HG02938 (cell line): ENCODE data around the gene NWD2.
A peak's percentile ranks its signal among the peaks of the same experiment; 100 is the strongest.

ENCODE experiments used
- ATAC-seq: cut with Tn5 transposase; IDR thresholded peaks from one replicate; pipeline ENCODE4 v1.9.1; 2021; ENCODE audit warnings: mild to moderate bottlenecking, moderate library complexity; ENCODE audit not compliant: unreplicated experiment

Gene NWD2

GRCh38 chr4:37279121-37279520 is 34.6 kb downstream of the NWD2 start:
- no peak for ATAC-seq

- no peak for ATAC-seq
Observed at GRCh38 chr4:37279894-37280592, 35.5 kb downstream of the NWD2 start.

- no peak for ATAC-seq
Observed at GRCh38 chr4:37299468-37299867, 54.9 kb downstream of the NWD2 start.

GRCh38 chr4:37304612-37305011 is 60.1 kb downstream of the NWD2 start:
- no peak for ATAC-seq

- ATAC-seq = no peak
Observed at GRCh38 chr4:37305984-37306383, 61.4 kb downstream of the NWD2 start.

- no peak for ATAC-seq
Observed at GRCh38 chr4:37317104-37317643, 72.6 kb downstream of the NWD2 start.

- ATAC-seq = no peak
Observed at GRCh38 chr4:37320513-37321235, 76.1 kb downstream of the NWD2 start.

GRCh38 chr4:37322122-37322521 is 77.6 kb downstream of the NWD2 start:
- ATAC-seq = no peak

GRCh38 chr4:37324546-37324945 is 80.0 kb downstream of the NWD2 start:
- no peak for ATAC-seq

GRCh38 chr4:37326852-37327251 is 82.3 kb downstream of the NWD2 start:
- ATAC-seq = no peak

GRCh38 chr4:37338972-37339371 is 94.4 kb downstream of the NWD2 start:
- ATAC-seq = no peak

GRCh38 chr4:37358748-37359147 is 114.2 kb downstream of the NWD2 start:
- ATAC-seq = no peak

- ATAC-seq = no peak
Observed at GRCh38 chr4:37359261-37359660, 114.7 kb downstream of the NWD2 start.

- no peak for ATAC-seq
Observed at GRCh38 chr4:37365888-37366287, 121.3 kb downstream of the NWD2 start.

GRCh38 chr4:37367901-37368300 is 123.4 kb downstream of the NWD2 start:
- ATAC-seq = no peak

GRCh38 chr4:37370052-37370451 is 125.5 kb downstream of the NWD2 start:
- no peak for ATAC-seq

GRCh38 chr4:37381040-37381668 is 136.6 kb downstream of the NWD2 start:
- no peak for ATAC-seq

- ATAC-seq = peak; percentile 71
Observed at GRCh38 chr4:37383579-37384229, 139.2 kb downstream of the NWD2 start.

GRCh38 chr4:37385424-37385823 is 140.9 kb downstream of the NWD2 start:
- no peak for ATAC-seq

GRCh38 chr4:37388681-37389365 is 144.3 kb downstream of the NWD2 start:
- no peak for ATAC-seq

- no peak for ATAC-seq
Observed at GRCh38 chr4:37389366-37389765, 144.8 kb downstream of the NWD2 start.
